Activated CD4-positive, alpha-beta T cell treated with anti-CD3 and anti-CD28 coated beads, Interleukin-2, amount 50 U/mL, for 16 hours (primary cell): Measurements from ENCODE around the gene OBSCN.

Experiments
- DNase-seq: peaks from one replicate; pipeline ENCODE4 v3.0.0-alpha.2; 2020

Gene OBSCN

DNA sequence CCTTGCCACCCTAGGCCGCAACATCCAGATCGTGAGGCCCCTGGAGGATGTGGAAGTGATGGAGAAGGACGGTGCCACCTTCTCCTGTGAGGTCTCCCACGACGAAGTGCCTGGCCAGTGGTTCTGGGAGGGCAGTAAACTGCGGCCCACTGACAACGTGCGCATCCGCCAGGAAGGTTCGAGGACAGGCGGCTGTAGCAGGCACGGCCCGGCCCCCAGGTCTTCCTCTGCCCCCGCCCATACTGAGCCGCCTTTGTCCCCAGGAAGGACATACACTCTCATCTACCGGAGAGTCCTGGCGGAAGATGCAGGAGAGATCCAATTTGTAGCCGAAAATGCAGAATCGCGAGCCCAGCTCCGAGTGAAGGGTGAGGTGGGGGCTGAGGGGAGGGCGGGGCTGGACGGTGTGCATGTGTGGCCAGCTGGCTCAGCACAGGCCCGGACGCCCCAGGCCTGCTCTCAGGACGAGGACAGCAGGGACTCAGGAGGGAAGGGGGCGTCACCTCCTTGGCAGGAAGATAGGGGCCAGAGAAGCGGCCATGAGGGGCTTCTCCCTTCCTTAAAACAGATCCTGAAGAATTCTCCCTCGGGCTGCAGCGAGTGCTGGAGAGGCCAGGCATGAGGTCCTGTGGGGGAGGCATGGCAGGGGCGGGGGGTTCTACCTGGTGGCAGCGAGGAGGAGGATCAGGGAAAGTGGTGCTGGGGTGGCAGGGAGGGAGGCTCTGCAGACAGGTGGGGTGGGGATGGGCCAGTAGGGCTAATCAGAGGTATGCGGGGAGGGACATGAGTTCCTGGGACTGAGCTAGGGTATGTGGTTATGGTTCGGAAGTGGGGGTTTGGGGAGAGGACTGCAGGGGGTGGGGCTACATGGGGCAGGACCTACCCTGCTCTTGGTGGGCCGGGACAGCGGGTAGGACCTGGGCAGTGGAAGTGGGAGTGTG lies 69.9 kb downstream of the OBSCN start:
- DNase-seq: no peak

DNA sequence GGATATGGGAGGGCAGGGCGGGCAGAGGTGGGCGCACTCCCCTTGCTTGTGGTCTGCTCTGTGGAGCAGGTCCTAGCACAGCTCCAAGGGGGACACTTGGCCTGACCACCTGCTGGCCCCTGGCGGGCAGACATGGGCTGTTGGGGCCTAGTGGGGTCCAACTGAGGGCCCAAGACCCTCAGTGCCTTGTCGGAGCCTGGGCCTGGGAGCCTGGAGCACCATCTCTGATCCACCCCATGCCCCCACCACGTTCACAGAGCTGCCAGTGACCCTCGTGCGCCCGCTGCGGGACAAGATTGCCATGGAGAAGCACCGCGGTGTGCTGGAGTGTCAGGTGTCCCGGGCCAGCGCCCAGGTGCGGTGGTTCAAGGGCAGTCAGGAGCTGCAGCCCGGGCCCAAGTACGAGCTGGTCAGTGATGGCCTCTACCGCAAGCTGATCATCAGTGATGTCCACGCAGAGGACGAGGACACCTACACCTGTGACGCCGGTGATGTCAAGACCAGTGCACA lies 70.6 kb downstream of the OBSCN start:
- no peak for DNase-seq

DNA sequence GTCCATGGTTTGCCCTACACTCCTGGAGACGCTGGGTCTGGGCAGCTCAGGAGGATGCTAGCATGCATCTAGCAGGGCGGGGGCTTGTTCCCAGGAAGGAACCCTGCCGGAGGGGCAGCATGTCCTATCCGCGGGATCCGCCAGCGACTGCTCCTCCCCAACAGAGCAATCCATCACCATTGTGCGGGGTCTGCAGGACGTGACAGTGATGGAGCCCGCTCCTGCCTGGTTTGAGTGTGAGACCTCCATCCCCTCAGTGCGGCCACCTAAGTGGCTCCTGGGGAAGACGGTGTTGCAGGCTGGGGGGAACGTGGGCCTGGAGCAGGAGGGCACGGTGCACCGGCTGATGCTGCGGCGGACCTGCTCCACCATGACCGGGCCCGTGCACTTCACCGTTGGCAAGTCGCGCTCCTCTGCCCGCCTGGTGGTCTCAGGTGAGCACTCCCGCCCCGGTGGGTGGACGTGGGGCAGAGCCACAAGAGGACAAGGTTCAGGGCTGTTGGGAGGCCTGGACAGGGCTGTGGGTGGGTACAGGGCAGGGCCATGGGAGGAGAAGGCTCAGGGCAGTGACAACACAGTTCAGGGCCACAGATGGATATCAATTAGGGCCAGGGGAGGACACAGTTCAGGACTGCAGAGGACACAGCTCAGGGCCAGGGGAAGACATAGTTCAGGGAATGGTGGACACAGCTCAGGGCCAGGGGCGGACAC lies 71.3 kb downstream of the OBSCN start:
- no peak for DNase-seq

DNA sequence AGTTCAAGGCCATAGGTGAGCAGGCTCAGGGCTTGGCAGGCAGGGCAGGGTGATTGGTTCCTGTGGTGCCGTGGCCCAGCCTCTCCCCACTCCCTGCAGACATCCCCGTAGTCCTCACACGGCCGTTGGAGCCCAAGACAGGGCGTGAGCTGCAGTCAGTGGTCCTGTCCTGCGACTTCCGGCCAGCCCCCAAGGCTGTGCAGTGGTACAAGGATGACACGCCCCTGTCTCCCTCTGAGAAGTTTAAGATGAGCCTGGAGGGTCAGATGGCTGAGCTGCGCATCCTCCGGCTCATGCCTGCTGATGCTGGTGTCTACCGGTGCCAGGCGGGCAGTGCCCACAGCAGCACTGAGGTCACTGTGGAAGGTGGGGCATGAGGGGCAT lies 71.9 kb downstream of the OBSCN start:
- no peak for DNase-seq

DNA sequence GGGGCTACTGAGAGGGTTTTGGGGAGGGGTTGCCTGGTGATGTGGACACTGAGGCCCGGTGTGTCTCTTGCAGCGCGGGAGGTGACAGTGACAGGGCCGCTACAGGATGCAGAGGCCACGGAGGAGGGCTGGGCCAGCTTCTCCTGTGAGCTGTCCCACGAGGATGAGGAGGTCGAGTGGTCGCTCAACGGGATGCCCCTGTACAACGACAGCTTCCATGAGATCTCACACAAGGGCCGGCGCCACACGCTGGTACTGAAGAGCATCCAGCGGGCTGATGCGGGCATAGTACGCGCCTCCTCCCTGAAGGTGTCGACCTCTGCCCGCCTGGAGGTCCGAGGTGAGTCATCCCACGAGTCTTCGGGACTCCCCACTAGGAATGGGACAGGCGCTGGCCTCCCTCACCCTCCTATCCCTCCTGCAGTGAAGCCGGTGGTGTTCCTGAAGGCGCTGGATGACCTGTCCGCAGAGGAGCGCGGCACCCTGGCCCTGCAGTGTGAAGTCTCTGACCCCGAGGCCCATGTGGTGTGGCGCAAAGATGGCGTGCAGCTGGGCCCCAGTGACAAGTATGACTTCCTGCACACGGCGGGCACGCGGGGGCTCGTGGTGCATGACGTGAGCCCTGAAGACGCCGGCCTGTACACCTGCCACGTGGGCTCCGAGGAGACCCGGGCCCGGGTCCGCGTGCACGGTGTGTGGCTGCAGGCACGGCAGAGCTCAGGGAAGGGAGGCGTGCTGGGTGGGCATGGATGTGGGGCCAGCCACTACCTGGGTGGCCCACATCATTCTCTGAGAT lies 72.5 kb downstream of the OBSCN start:
- DNase-seq: no peak

DNA sequence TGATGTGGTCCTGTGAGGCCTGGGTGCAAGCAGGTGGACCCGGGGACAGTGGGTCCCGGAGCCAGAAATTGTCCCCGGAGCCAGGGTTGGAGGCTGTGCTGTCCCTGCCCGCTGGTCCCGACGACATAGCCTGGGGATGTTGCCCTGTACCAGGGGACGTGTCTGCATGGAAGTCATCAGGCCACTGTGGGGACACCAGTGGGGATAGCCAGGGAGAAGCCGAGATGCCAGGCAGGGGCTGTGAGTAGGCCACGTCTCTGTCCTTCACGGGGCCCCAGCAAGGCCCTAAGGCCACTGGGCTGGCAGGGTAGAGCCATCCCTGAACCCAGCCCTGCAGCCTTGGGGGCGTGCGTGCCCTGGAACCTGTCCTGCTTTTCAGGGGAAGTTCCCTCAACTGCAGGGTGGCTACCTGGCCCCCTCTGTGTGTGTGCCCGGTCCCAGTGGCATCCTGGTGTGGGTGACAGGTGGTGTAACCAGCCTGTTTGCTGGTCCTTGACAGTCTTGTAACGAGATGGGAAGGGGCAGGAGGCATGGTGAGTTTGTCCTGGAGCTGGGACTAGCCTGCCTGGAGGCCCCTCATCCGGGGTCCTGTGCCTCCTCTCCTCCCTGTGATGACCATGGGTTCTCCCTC lies 73.2 kb downstream of the OBSCN start:
- DNase-seq: no peak

DNA sequence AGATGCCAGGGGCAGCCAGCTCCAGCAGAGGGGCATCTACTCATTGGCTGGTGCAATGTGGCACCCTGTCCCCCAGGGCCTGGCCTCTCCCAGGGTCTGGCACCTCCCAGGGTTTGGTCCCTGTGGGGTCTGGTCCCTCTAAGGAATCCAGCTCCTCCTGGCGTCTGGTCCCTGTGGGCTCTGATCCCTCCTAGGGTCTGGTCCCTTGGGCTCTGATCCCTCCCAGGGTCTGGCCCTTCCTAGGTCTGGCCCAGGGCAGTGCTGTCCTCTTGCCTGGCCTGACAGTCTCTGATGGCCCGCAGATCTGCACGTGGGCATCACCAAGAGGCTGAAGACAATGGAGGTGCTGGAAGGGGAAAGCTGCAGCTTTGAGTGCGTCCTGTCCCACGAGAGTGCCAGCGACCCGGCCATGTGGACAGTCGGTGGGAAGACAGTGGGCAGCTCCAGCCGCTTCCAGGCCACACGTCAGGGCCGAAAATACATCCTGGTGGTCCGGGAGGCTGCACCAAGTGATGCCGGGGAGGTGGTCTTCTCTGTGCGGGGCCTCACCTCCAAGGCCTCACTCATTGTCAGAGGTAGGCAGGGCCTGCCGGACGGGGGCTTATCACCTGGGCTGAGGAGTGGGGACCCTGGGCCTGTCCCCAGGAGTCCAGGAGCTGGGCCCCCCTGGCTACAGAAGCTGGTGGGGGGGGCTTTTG lies 73.9 kb downstream of the OBSCN start:
- no peak for DNase-seq

DNA sequence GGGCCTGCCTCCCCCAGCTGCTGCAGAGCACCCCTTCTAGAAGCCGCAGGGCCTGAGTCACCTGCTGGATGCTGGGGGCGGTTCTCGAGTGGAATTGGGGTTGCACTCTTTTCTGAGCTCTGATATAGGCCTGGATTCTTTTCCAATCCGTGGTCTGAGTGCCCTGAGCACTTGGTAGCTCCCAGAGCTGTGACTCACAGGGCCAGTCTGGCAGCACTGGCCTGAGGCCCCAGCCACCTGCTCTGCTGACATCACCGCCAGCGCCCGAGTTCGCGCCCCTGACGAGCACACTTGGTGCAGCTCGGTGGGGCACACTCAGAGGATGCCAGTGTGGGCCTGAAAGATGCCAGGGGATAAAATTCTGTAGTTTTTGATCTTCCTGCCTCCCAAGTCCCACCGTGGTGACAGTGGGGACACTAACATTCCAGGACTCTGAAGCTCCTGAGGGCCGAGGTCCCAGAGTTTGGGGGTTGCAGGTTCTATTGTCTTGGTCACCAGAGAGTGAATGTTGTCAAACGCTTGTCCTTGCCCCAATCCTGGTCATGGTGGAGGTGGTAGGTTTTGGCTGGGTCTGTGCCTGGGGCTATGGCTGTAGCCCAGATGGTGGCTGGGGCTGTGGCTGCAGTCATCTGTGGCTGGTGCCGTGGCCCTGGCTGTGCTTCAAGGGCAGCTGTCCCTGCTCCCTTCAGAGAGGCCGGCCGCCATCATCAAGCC lies 74.6 kb downstream of the OBSCN start:
- no peak for DNase-seq

DNA sequence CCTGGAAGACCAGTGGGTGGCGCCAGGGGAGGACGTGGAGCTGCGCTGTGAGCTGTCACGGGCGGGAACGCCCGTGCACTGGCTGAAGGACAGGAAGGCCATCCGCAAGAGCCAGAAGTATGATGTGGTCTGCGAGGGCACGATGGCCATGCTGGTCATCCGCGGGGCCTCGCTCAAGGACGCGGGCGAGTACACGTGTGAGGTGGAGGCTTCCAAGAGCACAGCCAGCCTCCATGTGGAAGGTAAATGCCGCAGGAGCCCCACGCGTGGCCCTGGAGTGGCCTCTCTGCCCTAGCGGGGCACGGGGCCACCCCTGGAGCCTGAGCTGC lies 75.2 kb downstream of the OBSCN start:
- no peak for DNase-seq

DNA sequence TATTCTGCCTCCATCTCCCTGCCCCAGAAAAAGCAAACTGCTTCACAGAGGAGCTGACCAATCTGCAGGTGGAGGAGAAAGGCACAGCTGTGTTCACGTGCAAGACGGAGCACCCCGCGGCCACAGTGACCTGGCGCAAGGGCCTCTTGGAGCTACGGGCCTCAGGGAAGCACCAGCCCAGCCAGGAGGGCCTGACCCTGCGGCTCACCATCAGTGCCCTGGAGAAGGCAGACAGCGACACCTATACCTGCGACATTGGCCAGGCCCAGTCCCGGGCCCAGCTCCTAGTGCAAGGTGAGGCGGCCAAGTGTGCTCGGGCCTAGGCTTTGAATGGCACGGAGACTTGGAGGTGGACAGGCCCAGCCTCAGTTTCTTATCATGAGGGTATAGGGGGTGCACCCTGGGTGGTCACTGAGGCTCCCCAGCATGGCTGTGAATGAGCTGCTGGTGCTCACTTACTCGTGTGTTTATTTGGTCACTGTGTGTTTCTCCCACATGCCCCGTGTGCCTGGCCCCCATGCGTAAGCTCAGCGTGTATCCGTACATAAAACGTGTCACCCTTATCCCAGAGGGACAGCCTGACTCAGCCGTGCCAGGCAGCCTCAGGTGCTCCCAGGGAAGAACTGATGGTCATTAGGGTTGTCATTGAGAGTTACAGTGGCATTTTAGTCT lies 75.8 kb downstream of the OBSCN start:
- no peak for DNase-seq

DNA sequence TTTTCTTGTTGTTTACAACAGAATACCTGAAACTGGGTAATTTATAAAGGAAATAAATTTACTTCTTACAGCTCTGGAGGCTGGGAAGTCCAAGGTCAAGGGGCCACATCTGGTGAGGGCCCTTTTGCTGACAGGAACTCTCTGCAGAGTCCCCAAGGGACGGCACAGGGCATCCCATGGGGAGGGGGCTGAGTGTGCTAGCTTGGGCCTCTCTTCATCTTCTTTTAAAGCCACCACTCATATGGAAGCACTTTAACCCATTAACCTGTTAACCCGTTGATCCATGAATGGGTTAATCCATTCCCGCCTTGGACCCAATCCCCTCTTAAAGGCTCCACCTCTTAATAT lies 76.3 kb downstream of the OBSCN start:
- DNase-seq: no peak

DNA sequence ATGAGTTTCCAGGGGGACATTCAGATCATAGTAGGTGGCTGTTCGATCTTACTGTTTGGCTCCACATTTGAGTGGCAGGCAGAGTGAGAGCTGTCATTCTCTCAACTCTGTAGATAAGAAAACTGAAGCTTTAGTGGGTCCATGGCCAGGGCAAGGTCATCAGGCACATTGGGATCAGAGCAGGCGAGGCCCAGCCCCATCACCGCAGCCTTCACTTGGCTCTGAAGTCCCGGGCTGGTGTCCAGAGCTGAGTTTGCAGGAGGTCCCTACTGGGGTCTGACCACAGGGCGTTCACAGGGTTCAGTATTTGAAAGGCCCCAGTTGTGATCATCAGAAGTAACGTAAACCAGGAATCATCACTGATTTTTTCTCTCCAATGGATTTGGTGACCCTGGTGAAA lies 76.7 kb downstream of the OBSCN start:
- no peak for DNase-seq

DNA sequence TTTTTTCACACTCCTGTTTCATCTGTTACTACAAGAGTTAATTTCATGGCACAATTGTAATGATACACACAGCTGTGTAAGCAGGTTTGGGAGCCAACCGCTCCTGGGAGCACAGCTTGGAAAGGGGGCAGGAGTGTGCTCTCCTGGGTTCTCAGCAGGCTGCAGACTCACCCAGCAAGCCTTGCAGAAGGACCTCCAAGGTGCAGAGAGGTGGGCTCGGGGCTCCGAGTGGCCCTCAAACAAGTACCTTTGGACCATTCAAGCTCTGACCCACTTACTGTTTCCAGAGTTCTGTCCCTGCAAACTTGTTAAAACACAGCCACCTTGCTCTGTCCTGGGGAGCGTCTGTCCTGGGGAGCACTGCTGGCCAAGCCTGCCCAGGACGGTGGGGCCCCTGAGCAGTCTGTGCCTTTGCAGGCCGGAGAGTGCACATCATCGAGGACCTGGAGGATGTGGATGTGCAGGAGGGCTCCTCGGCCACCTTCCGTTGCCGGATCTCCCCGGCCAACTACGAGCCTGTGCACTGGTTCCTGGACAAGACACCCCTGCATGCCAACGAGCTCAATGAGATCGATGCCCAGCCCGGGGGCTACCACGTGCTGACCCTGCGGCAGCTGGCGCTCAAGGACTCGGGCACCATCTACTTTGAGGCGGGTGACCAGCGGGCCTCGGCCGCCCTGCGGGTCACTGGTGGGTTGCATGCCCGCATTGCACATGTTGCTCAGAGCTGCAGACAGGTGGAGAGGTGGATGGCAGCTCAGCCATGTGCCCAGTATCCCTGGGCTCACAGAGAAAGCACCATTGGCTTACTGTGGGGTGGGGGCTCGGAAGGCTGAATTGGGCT lies 78.0 kb downstream of the OBSCN start:
- no peak for DNase-seq

DNA sequence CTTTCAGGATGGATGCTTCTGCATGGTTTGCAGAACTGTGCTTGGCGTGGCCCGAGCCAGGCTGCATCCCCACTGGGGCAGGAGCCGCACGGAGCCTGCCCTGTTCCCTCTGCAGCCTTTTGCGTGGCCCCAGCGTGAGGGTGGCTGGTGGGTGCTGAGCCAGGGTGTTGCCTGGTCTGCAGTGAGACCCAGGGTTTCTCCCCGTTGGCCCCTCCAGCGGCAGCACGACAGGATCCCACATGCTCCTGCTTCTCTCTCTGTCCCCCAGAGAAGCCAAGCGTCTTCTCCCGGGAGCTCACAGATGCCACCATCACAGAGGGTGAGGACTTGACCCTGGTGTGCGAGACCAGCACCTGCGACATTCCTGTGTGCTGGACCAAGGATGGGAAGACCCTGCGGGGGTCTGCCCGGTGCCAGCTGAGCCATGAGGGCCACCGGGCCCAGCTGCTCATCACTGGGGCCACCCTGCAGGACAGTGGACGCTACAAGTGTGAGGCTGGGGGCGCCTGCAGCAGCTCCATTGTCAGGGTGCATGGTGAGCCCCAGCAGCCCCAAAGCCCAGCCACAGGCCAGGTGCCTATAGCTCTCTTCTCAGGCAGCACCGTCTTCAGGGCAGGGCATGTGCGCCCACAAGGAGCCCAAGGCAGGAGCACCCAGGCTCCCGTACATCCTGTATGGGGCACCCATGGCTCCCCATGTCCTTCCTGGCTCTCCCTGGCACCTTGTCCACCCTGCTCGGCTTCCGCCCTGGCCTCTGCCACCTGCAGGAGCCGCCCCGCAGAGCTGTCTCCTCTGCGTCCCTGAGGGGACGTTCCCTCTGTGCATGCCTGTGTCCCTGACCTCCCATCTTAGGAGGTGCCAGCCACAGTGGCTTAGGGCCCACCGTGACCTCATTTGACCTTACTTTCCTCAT lies 78.9 kb downstream of the OBSCN start:
- DNase-seq: no peak

DNA sequence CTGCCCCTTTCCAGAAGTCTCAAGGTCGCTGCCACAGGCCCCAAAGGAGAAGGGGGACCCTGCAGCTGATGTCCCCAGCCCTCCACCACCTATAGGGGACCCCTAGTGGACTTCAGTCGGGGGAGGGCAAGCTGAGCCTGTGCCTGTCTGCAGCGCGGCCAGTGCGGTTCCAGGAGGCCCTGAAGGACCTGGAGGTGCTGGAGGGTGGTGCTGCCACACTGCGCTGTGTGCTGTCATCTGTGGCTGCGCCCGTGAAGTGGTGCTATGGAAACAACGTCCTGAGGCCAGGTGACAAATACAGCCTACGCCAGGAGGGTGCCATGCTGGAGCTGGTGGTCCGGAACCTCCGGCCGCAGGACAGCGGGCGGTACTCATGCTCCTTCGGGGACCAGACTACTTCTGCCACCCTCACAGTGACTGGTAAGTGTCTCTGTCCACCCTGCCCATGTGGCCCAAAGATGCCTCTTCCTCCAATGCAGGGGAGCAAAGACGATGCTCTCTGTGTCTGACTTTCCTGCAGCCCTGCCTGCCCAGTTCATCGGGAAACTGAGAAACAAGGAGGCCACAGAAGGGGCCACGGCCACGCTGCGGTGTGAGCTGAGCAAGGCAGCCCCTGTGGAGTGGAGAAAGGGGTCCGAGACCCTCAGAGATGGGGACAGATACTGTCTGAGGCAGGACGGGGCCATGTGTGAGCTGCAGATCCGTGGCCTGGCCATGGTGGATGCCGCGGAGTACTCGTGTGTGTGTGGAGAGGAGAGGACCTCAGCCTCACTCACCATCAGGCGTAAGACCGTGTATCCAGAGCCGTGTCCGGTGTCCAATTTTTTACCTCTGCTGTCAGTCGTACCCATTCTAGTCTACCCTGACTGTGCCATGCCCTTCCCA lies 79.9 kb downstream of the OBSCN start:
- no peak for DNase-seq

DNA sequence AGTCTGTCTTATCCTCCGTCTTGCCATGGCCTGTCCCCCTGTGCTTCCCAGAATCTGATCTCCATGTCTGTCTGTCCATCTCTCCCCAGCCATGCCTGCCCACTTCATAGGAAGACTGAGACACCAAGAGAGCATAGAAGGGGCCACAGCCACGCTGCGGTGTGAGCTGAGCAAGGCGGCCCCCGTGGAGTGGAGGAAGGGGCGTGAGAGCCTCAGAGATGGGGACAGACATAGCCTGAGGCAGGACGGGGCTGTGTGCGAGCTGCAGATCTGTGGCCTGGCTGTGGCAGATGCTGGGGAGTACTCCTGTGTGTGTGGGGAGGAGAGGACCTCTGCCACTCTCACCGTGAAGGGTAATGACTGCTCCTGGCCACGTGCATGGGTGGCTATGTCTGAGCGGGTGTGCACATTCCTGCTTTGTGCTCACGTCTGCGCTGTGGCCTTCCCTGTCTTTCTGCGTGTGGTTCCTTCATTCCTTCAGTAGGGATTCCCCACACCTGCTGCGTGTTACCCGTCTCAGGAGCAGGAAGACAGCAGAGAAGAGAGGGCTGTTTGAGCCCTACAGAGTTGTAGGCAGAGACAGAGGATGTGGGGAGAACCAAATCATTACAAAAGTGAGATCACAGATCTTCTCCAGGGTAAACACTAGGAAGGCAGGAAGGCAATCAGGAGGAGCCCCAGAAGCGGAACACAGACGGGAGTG lies 80.8 kb downstream of the OBSCN start:
- DNase-seq: no peak

DNA sequence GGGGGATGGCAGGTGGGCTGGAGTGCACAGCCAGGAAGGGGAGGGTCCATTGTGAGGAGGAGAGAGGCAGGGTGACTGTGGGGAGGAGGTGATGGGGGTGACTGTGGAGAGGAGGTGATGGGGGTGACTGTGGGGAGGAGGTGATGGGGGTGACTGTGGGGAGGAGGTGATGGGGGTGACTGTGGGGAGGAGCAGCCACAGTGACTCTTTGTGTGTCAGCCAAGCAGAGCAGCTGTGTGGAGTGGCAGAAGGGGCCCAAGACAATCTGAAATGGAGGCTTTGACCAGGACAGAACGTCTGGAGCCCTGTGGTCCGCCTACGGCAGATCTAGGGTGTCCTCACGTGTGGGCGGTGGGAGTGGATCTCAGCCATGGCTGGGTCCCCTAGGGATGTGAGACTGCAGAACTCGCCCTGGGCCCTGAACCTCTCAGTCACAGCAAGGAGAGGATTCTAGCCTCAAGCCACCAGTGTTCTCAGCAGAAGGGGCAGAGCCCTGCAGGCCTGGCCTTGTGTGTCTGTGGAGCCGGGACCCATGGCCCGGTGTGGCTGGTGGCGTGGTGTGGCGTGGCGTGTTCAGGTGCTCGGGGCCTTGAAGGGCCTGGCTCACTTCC lies 81.5 kb downstream of the OBSCN start:
- DNase-seq: no peak
